HCT116 (cell line): ENCODE data around the gene TBC1D14.

Experiments
- CTCF ChIP-seq, 3 experiments: fragments of 200-600 bp in 1 of 3; sonication (generic) in 1 of 3; IDR thresholded peaks in 2 of 3; conservative IDR thresholded peaks in 1 of 3; 2 replicates each; pipeline ENCODE4 v1.5.1; 2012 to 2017; ENCODE audit warnings: low read depth in 2 of 3, low read length in 2 of 3, antibody characterized with exemption in 1 of 3, borderline replicate concordance in 1 of 3, control low read depth in 1 of 3, mild to moderate bottlenecking in 1 of 3, mixed read lengths in 1 of 3, mixed run types in 1 of 3, moderate library complexity in 1 of 3; ENCODE audit not compliant: insufficient read depth in 1 of 3
- POLR2A ChIP-seq: IDR thresholded peaks from 2 replicates; pipeline ENCODE4 v1.7.0; 2011; ENCODE audit warnings: borderline replicate concordance; ENCODE audit not compliant: insufficient read depth, insufficient read length; ENCODE audit errors: extremely low read depth
- POLR2AphosphoS5 ChIP-seq: IDR thresholded peaks from 2 replicates; pipeline ENCODE4 v1.6.1; 2011; ENCODE audit warnings: mild to moderate bottlenecking, low read depth, low read length, moderate library complexity
- RAD21 ChIP-seq: IDR thresholded peaks from 2 replicates; pipeline ENCODE4 v1.6.1; 2012; ENCODE audit warnings: low read depth, mild to moderate bottlenecking

- TF ChIP-seq CTCF (IDR thresholded peaks at IDR 0.05 in 2 of 3, conservative IDR thresholded peaks at IDR 0.05 in 1 of 3; ENCODE audit: borderline replicate concordance in 1 of 3, insufficient read depth in 1 of 3, low read depth in 2 of 3, low read length in 2 of 3) = no peak
- TF ChIP-seq POLR2AphosphoS5 = no peak
- TF ChIP-seq POLR2A = no peak
- TF ChIP-seq RAD21 = no peak
Observed at GRCh38 chr4:6878451-6879059, 31.1 kb upstream of the TBC1D14 start.
